HCT116 (cell line): ENCODE measurements around the gene ADNP. TPM values are rescaled to one million over a fixed set of nuclear protein-coding genes. Genes with fewer than 3 reads are reported as not detected.

ENCODE experiments used
- ATAC-seq: fragments of 200-7000 bp; cut with Tn5 transposase; 2 replicates; pipeline ENCODE4 v1.9.1; 2020; ENCODE audit warnings: mild to moderate bottlenecking, moderate library complexity
- BruUV-seq: library from RNA; stranded (reverse); fragments of 400-500 nt; replicated peaks from 2 replicates; lab custom pipeline; 2021; lab: Mats Ljungman, UMichigan
- CTCF ChIA-PET: fragments of 300-600 bp; sonication (Branson Sonifier 250); formaldehyde crosslinking; loops from one replicate; lab custom pipeline; 2021; ENCODE audit warnings: antibody characterized with exemption; lab: Charles Lee
- POLR2A ChIA-PET: fragments of 300-600, 350-600 bp; sonication (Branson Sonifier 250); formaldehyde crosslinking; loops from one replicate; lab custom pipeline; 2021; ENCODE audit warnings: antibody characterized with exemption; lab: Charles Lee
- RAD21 ChIA-PET, 2 experiments: fragments of 300-600 bp; sonication (Branson Sonifier 250); formaldehyde crosslinking; loops; one replicate each; lab custom pipeline; 2023; ENCODE audit warnings: low total read pairs in 2 of 2; ENCODE audit not compliant: uncharacterized antibody in 2 of 2, unreplicated experiment in 2 of 2, low non-redundant PET in 1 of 2; lab: Charles Lee
- DNase-seq: peaks from one replicate; pipeline ENCODE4 v3.0.0-alpha.2; 2010; ENCODE audit warnings: low read depth, low spot score
- H2AFZ ChIP-seq: fragments of 200-600 bp; shearing (Covaris generic), sonication (generic); 2 replicates; pipeline ENCODE4 v1.6.1; 2017; ENCODE audit warnings: low read depth, mixed run types, mixed read lengths, antibody characterized with exemption, low read length; ENCODE audit not compliant: poor library complexity, severe bottlenecking
- H3K27ac ChIP-seq: 2 replicates; pipeline ENCODE4 v1.5.1; 2012; ENCODE audit warnings: low read depth, low read length
- H3K27me3 ChIP-seq: fragments of 200-600 bp; sonication (generic); 2 replicates; pipeline ENCODE4 v1.6.1; 2016; ENCODE audit warnings: mixed run types, low read length, mixed read lengths; ENCODE audit not compliant: insufficient read depth
- H3K36me3 ChIP-seq, 2 experiments: fragments of 200-500 bp in 1 of 2; fragments of 200-600 bp in 1 of 2; sonication (Bioruptor generic) in 1 of 2; sonication (generic) in 1 of 2; 2 replicates each; pipeline versions ENCODE4 v1.5.1 to v1.6.1; 2014 to 2016; ENCODE audit warnings: low read length in 2 of 2, inconsistent platforms in 1 of 2, mixed read lengths in 1 of 2, mixed run types in 1 of 2; ENCODE audit not compliant: insufficient read depth in 2 of 2, control insufficient read depth in 1 of 2
- H3K4me1 ChIP-seq, 2 experiments: fragments of 200-600 bp in 1 of 2; sonication (generic) in 1 of 2; 2 replicates each; pipeline versions ENCODE4 v1.5.1 to v1.6.1; 2012 to 2017; ENCODE audit warnings: low read length in 2 of 2, inconsistent platforms in 1 of 2, mild to moderate bottlenecking in 1 of 2, mixed read lengths in 1 of 2, mixed run types in 1 of 2, moderate library complexity in 1 of 2; ENCODE audit not compliant: insufficient read depth in 2 of 2, control insufficient read depth in 1 of 2
- H3K4me2 ChIP-seq: fragments of 200-600 bp; sonication (generic); 2 replicates; pipeline ENCODE4 v1.6.1; 2017; ENCODE audit warnings: mixed run types, low read length, mixed read lengths
- H3K4me3 ChIP-seq, 2 experiments: fragments of 200-600 bp in 1 of 2; sonication (generic) in 1 of 2; replicated peaks in 1 of 2; 2 replicates each; pipeline ENCODE4 v1.5.1; 2011 to 2016; ENCODE audit warnings: low read length in 2 of 2, control low read depth in 1 of 2, low read depth in 1 of 2, mild to moderate bottlenecking in 1 of 2, mixed read lengths in 1 of 2, mixed run types in 1 of 2
- H3K79me2 ChIP-seq: fragments of 200-600 bp; sonication (generic); 2 replicates; pipeline ENCODE4 v1.6.1; 2017; ENCODE audit warnings: mild to moderate bottlenecking, mixed run types, low read length, moderate library complexity, mixed read lengths; ENCODE audit not compliant: insufficient read depth
- H3K9ac ChIP-seq: fragments of 200-600 bp; sonication (generic); 2 replicates; pipeline ENCODE4 v1.6.1; 2016; ENCODE audit warnings: low read length, mixed read lengths
- H3K9me2 ChIP-seq: fragments of 200-600 bp; sonication (generic), shearing (Covaris generic); 2 replicates; pipeline ENCODE4 v1.6.1; 2017; ENCODE audit warnings: mixed run types, mild to moderate bottlenecking, moderate library complexity; ENCODE audit not compliant: insufficient read depth
- H3K9me3 ChIP-seq, 2 experiments: fragments of 200-500 bp in 1 of 2; fragments of 200-600 bp in 1 of 2; sonication (Bioruptor generic) in 1 of 2; sonication (generic) in 1 of 2; 2 replicates each; pipeline ENCODE4 v1.6.1; 2014 to 2017; ENCODE audit warnings: low read length in 2 of 2, mixed read lengths in 2 of 2, inconsistent platforms in 1 of 2, low read depth in 1 of 2, mild to moderate bottlenecking in 1 of 2, mixed run types in 1 of 2, moderate library complexity in 1 of 2; ENCODE audit not compliant: control insufficient read depth in 1 of 2, insufficient read depth in 1 of 2
- H4K20me1 ChIP-seq: fragments of 200-600 bp; sonication (generic), shearing (Covaris generic); 2 replicates; pipeline ENCODE4 v1.6.1; 2017; ENCODE audit warnings: mixed run types, mild to moderate bottlenecking, moderate library complexity; ENCODE audit not compliant: insufficient read depth
- CBX3 ChIP-seq: IDR thresholded peaks from 2 replicates; pipeline ENCODE4 v1.6.1; 2012; ENCODE audit warnings: low read depth
- EGR1 ChIP-seq: IDR thresholded peaks from 2 replicates; pipeline ENCODE4 v1.6.1; 2012; ENCODE audit warnings: low read depth
- FOSL1 ChIP-seq: IDR thresholded peaks from 2 replicates; pipeline ENCODE4 v1.6.1; 2012; ENCODE audit warnings: low read depth
- POLR2AphosphoS5 ChIP-seq: IDR thresholded peaks from 2 replicates; pipeline ENCODE4 v1.6.1; 2011; ENCODE audit warnings: mild to moderate bottlenecking, low read depth, low read length, moderate library complexity
- RAD21 ChIP-seq: IDR thresholded peaks from 2 replicates; pipeline ENCODE4 v1.6.1; 2012; ENCODE audit warnings: low read depth, mild to moderate bottlenecking
- SRF ChIP-seq: IDR thresholded peaks from 2 replicates; pipeline ENCODE4 v1.6.1; 2012; ENCODE audit warnings: low read depth
- YY1 ChIP-seq: IDR thresholded peaks from 2 replicates; pipeline ENCODE4 v1.6.1; 2011; ENCODE audit warnings: low read length, low read depth, moderate library complexity, mild to moderate bottlenecking; ENCODE audit not compliant: insufficient replicate concordance; ENCODE audit errors: extremely low read depth
- ZFX ChIP-seq: fragments of 450-650 bp; IDR thresholded peaks from 2 replicates; pipeline ENCODE4 v1.6.1; 2017
- ZNF274 ChIP-seq: fragments of 200-500 bp; sonication (Bioruptor generic); IDR thresholded peaks from 2 replicates; pipeline ENCODE4 v1.6.1; 2014; ENCODE audit warnings: mild to moderate bottlenecking, low read depth, low read length, inconsistent platforms
- intact Hi-C: fragments of 100-400 bp; cut with micrococcal nuclease; formaldehyde crosslinking; loops from 2 replicates; pipeline ENCODE4 v1.10.0; 2022
- total RNA-seq: library from RNA; stranded (reverse); gene quantifications from one replicate; pipeline ENCODE4 v1.2.1, GENCODE V29; 2021; ENCODE audit not compliant: unreplicated experiment
- TF ChIP-seq, protein P1 (sequence below): IDR thresholded peaks from 2 replicates; pipeline ENCODE4 v1.6.1; 2012

ADNP gene
- total RNA-seq, 1 experiment from 2014 or later = 85.9 TPM

- Histone ChIP-seq H3K4me1 (no peaks in the 10 kb centered on the region), H3K36me3 (peaks cover 30 to 52% of the 10 kb centered on the region in 2 experiments), H3K9ac (no peak overlapping the region), H3K9me3 (no peaks in the 10 kb centered on the region), H3K4me3 (no peak overlapping the region), H3K79me2 (peaks cover 95% of the 10 kb centered on the region), H3K4me2 (no peak overlapping the region), H3K27ac (no peak overlapping the region), H4K20me1 (peaks cover 39% of the 10 kb centered on the region; the same call in 1 of the 2 replicates)
- CTCF ChIA-PET = interaction anchor here (1.8 kb wide), 1 partner anchor 29 kb away, joined by 9 read pairs; no protein-coding TSS in a partner anchor
- no TSS peak for BruUV-seq
- intact Hi-C loops = no loop called here
- ATAC-seq = no peak
- POLR2A ChIA-PET = no interaction called here
- DNase-seq = no peak
- TF ChIP-seq CBX3 (no peak), POLR2AphosphoS5 (no peak), YY1 (no peak), ZNF274 (no peak), EGR1 (no peak), FOSL1 (no peak), RAD21 (no peak)
- TF ChIP-seq, all 23 proteins: peak for 0
- Histone ChIP-seq H2AFZ (no peak overlapping the region), H3K27me3 (no peaks in the 10 kb centered on the region), H3K9me2 (no peaks in the 10 kb centered on the region)
- RAD21 ChIA-PET = no interaction called here
These were observed 31.0 kb downstream of the ADNP start for GRCh38 chr20:50900261-50900660.

DNA sequence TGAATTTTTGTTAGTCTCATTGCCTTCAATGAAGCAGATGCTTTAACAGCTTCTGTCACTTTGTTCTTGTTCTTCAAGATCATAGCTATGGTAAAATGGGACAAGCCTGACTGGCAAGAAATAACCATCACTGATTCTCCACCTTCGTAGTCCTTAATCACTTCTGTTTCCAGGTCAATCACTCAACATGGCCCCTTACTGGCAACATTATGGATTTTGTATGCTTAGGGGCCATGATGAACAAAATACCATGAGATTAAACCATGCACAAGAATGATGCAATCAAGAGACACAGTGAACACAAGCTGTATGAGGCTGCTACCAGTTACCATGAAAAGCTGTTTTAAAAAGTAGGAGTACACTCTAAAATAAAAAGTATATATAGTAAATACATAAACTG is 32.8 kb downstream of the ADNP start:
- Histone ChIP-seq H3K4me1 (no peaks in the 10 kb centered on the region), H3K4me2 (no peak overlapping the region), H2AFZ (no peak overlapping the region), H3K79me2 (peaks cover 93% of the 10 kb centered on the region), H3K9ac (no peak overlapping the region), H3K36me3 (peaks cover 32 to 60% of the 10 kb centered on the region in 2 experiments), H4K20me1 (peaks cover 23% of the 10 kb centered on the region; the same call in 1 of the 2 replicates), H3K27me3 (no peaks in the 10 kb centered on the region), H3K9me3 (no peaks in the 10 kb centered on the region), H3K27ac (no peak overlapping the region), H3K9me2 (no peaks in the 10 kb centered on the region), H3K4me3 (no peak overlapping the region)
- ChIA-PET POLR2A (no interaction called here), RAD21 (no interaction called here), CTCF (interaction anchor here (1.5 kb wide), 1 partner anchor 104 kb away, joined by 3 read pairs; the partner anchor contains the start of gene BCAS4)
- no TSS peak for BruUV-seq
- ATAC-seq = no peak
- no peak for TF ChIP-seq RAD21
- TF ChIP-seq, protein P1, sequence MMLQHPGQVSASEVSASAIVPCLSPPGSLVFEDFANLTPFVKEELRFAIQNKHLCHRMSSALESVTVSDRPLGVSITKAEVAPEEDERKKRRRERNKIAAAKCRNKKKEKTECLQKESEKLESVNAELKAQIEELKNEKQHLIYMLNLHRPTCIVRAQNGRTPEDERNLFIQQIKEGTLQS = no peak
- TF ChIP-seq ZFX = no peak
- TF ChIP-seq SRF = no peak
- no peak for TF ChIP-seq ZNF274
- intact Hi-C loops = no loop called here
- no peak for DNase-seq
